Measurements from ENCODE around the gene NAALADL2.

NAALADL2 gene

DNA sequence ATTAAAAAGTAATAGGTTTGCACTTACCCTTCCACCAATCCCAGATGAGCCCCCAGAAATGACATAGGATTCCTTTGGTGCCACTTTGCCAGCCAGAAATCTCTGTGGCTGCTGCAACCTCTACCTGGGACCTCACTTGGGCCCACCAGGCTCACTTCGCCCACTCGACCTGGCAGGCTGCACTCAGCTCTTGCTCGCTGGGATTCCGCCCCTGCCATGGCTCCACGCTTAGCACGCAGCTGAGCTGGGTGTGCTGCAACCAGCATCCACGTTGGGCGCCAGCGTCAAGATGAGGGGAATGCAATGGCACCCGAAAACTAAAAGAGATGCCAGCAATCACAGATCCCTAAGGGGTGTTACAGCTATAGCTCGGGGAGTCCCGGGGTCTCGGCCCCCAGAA, 761.0 kb downstream of the NAALADL2 start:
- no peak for DNase-seq

DNA sequence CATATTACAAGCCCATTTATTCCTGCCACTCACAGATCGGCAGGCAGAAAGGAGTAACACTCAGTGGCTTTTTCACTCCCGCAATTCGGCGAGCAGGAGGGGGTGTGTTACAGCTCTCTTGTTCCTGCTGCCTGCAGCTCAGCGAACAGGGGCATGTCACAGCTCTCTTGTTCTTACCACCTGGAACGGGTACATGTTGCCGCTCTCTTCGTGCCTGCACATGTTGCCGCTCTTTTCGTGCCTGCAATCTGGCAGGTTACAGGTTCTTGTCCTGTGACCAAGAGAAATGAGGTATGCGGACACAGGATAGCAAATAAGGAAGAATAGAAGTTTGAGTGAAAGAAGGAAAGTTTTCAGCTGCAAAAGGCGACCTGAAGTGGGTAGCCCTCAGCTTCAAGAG, 761.4 kb downstream of the NAALADL2 start:
- no peak for DNase-seq

DNA sequence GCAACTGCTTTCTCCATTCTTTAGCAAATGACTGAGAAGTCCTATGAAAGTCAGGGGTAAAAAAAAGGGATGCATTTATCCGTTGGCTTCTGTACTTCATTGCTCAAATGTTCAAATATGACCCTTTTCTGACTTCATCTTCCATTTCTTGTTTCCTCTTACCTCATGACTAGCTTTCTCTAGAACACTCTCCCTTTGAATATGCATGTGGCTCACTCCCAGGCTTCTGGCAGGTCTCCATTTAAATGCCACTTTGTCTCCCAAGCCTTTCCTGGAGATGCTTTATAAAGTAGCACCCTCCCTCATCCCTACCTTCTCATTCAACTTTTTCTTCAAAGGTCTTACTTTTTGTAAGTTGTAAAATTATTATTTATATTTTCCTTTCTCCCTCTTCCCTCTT, 781.8 kb downstream of the NAALADL2 start:
- no peak for DNase-seq

DNA sequence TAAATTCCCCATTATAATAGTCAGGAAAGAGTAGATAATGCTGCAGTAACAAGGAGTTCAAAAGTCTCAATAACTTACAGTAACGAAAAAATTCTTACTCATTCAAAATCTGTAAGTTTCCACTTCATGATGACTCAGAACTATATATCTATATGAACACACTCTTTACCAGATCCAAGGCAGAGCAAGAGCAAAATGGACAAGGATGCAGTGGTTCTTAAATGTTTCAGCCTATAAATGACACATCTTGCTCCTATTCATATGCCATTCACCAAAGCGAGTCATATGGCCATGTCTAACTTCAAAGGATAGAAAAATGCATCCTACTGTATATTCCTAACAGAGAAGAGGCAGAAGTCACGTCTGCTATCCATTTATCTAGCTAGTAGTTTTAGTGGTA, 787.7 kb downstream of the NAALADL2 start:
- DNase-seq: no peak

DNA sequence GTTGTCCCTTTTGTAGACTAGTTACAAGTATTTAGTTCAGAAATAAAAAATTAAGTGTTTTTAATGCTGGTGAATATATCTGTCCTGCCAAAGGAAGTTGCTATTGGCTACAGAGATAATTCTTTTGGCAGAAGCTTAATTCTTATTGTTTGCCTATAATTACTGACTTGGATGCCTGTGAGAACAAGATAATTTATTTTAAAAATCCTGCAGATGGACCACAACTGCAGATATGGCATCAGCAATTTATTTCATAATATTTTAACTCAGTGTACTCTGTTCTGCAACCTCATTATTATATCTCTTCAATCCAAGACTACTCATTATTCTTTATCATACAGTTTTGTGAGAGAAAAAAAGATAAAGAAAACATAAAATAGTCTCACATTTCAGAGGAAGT, 789.8 kb downstream of the NAALADL2 start:
- DNase-seq: no peak

DNA sequence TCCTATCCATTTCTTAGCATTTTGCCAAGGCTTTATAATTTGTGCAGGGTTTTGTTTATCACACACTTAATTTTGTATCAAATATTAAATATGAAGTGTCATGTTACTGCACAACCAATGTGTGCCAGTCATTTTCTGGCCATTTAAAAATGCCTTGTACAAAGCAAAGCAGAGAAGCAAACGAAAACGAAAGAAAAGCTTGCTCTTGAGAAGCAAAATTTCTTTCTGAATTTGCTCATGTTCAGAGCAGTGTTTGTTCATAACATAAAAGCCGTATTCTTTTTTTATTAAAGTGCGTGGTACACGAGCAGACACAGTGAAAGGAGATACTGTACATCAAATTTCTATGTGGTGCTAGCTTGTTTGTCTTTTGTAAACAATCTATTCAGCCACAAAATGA, 792.6 kb downstream of the NAALADL2 start:
- DNase-seq: no peak

DNA sequence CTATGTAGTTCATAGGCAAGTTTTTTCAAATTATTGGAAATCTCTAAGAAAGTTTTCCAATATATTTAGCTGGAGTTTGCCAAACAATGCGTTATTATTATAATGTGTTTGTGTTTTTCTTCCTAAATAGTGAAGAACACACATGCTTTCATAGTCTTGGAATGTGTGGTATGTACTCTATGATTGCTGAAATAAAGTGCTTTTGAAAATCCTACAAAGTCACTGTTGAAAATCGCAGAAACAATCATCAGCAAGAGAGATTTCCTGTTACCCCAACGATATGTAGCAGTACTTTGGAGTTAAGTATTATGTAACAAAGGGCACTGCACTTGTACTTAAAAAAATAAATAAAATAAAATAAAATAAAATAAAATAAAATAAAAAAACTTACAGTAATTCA, 796.2 kb downstream of the NAALADL2 start:
- no peak for DNase-seq

DNA sequence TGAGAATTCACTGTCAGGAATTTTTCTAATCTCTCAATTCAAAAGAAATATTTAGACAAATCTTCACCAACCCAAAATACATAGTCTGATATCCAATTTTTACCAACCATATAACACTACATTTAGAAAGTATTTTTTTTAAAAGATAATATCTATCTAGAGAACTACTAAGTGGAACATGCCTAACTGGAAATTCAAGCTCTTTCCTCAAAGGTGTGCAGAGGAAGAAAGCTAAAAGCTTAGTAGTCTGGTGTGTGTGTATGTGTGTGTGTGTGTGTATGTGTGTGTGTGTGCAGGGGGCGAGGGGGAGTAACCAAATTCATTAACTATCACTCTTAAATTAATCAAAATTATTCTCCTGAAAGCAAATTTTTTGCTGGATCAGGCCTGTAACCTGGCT, 797.3 kb downstream of the NAALADL2 start:
- no peak for DNase-seq

DNA sequence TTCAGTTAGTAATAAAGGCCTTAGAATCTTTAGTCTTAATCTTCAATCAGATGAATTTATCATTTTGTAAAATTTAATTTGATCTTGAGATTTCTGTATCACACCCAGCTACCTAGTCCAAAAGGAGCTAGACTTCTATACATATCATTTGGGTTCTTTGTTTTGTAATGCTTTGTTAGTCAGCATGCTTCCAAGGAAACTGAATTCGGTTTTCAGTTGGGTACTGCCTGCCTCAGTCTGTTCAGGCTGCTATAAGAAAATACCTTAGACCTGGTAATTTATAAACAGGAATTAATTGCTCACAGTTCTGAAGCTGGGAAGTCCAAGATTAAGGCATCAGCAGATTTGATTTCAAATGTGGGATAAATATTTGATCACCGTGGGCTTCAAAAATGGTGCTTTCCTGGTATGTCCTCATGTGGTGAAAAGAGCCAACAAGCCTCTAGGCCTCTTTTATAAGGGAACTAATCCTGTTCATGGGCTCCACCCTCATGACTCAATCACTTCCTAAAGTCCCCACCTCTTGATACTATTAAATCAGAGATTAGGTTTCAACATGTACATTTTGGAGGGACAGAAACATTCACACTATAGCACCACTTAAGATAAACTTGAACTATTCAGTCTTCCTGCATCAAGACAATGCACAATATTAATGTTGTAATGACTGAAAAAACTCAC, 800.7 kb downstream of the NAALADL2 start:
- no peak for DNase-seq

DNA sequence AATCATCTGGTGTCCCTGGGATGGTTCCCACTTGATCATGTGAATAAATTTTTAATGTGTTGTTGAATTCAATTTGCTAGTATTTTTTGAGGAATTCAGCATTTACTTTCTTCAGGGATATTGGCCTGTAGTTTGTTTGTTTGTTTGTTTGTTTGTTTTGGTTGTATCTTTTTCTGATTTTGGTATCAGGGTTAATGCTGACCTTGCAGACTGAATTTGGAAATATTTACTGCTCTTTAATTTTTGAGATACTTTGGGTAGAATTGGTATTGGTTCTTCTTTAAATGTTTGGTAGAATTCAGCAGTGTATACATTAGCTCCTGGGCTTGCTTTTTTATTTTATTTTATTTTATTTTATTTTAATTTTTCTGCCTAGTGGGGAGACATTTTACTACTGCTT, 803.7 kb downstream of the NAALADL2 start:
- no peak for DNase-seq

DNA sequence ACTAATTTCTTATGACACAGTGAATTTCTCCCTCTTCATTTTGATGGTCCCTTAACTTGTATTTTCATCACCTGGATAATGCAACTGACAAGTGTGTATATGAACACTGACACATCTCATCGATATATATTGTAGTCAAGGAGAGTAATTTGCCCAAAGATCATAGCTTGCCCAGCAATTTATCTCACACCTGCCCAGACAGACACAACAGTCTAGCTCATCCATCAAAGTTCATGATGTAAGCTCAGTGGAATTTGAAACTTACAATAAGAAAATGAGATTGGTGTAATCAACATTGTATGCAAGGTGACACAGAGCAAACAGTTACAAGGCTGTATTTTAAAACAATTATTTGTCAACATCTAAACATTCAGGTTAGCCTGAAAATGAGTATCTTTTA, 805.8 kb downstream of the NAALADL2 start:
- no peak for DNase-seq

DNA sequence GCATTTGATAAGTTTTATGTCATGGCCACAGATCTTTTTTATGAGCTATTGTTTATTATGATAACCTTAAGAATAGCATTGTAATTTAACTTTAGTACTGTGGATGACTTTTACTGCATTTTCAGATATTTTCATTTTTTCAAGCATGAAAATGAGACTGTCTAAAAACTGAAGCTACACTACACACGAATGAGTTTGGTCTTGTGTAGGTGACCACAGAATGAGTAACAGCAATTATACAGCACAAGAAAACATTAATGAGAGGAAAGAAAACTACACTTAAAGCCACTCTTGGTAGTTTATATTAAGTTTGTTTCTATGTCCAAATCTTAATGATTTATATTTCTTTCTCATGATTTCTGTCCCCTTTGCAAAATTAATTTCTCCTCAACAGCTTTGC, 809.2 kb downstream of the NAALADL2 start:
- no peak for DNase-seq

DNA sequence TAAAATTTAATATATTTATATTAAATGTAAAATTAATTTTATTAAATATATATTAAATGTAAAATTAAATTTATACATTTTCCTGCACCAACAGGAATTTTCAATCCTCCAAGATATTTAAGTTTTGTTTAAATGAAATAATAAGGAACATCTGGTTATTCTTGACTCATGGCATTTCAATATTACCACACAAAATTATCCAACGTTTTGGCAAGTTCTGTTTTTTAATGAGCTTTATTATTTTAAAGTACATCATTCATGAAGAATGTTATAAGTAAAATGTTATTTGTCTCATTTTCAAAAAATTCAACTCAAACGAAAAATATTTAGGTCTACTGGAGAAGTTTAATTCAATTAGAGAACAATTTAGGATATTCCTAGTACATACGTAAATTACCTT, 811.4 kb downstream of the NAALADL2 start:
- DNase-seq: no peak

DNA sequence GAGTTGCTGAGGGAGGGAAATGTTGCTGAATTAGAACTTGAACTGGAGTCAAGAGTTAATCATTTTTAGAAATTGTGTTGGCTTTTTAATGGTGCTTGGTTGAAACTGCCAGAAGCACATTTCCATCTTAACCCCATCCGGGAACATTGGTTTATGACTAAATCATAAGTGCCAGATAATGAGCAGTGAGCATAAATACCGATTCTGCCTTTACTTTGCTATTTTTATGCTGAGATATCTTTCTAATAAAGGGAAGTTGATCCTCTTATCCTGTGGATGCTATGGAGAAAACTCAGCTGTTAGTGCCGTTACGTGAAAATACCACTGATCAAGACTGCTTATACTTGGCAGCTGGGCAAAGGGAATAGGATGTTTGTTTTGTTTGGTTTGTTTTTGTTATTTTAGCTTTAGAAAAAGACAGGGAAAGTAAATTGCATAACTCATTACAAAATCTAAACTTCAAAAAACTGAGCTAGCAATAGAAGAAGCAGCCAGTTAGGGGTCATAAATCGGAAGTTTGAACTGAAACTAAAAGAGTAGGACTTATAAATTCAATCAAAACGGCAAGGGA, 813.1 kb downstream of the NAALADL2 start:
- DNase-seq: no peak

DNA sequence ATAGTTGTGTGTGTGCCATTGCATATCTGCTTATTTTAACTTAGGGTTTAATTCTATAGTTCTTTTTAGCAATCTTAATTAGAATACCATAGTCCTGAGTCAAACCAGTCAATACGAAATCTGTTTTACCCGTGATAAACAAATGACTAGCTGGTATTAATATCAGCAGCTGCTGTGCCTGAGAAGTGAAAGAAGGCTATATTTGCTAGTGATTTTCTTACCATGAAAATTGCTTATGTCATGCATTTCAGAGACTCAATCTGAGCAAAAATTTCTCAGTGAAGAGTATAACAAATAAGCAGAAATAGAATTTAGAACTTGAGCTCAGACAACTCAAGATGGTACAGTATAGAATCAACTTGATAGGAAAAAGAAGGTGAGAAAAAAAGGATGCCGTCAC, 820.4 kb downstream of the NAALADL2 start:
- no peak for DNase-seq

DNA sequence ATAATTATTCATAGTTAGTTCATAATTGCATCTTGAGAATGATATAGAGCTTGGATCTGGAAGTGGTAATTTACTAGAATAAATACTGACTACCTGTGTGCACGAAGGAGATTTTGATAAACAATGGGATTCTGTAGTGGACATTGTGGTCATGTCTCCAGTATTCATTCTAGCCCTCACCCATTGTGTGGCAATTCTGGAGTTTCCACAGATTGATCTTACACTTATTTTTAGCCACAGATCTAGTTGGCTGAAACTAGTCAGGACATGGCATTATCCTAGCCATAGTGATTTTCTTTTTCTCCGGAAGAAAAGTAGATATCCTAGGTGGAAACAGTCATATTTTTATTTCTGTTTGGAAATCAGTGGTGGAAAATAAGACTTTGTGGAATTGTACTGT, 833.1 kb downstream of the NAALADL2 start:
- DNase-seq: no peak

DNA sequence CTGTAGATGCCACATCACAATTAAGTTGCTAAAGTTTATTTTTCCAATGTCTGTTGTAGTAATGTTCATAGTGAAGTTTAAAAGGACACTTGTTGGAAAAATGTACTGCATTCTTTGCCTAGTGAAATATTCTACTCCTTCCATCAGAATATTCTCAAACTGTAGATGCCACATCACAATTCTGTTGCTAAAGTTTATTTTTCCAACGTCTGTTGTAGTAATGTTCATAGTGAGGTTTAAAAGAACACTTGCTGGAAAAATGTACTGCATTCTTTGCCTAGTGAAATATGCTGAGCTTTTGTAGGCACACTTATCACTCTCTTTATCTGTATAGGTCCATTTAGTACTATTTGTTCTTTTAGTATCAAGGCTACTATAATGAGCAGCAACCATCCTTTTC, 836.1 kb downstream of the NAALADL2 start:
- no peak for DNase-seq

DNA sequence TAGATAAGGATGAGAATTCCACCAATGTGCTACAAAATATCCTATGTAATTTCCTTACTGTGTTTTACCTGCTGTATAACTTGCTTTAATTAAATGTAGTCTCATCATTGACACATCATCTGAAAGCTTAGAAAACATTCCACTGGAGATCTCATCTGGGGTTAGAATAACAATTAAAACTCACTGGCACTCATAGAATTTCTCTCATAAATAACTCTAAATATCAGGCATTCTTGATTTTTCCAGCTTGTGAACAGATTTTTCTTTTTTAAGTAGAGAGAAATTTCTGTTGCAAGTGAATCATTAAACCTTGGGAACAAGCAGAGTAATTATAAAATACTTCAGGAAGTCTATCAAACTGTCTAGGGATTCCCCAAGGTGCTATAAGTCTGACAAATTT, 843.8 kb downstream of the NAALADL2 start:
- no peak for DNase-seq

DNA sequence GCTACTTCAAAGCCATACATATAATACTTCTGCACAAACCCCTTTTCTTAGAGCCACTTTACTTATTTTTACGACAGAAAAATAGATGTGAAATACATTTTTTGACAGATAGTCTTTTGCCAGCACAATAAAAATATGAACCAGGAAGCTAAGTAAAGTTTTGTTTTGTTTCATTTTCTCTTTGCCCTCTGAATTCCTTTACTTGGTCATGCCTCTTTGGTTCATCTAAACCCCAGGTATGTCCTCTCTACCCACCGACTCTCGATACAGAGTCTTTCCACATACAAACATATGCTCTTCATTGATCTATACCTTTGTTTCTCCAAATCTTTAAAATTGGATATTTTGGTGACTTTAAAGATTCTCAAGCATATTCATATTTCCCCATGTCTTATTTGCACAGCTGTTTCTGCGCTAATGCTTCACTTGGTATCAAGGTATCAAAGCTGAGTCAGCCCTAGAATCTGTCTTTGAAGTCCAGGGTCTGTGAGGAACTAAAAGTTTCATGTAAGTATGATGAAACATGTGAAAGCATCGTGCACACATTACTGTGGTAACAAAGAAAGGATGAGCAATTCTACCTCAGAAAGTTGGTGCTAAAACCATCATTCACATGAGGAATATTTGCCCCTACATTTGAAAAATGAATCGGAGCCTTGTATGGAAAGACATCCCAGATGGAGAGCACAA, 845.4 kb downstream of the NAALADL2 start:
- DNase-seq: no peak

DNA sequence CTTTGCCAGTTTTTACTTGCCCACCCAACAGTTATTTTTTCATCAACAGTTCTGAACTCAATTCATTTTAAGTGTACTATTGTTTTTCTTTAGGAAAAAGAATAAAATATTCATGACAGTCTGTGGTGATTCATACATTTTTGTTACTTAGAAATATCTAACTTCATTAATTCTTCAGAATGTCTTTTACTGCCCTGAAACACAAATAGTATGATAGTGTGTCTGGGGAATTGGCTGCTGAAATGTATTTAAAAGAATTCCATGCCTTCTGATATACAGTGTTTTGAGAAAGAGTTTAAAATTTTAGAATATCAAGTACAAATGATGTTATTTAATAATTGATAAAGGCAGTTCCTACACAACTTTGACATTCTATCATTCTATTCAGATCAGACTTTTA, 854.1 kb downstream of the NAALADL2 start:
- DNase-seq: no peak

DNA sequence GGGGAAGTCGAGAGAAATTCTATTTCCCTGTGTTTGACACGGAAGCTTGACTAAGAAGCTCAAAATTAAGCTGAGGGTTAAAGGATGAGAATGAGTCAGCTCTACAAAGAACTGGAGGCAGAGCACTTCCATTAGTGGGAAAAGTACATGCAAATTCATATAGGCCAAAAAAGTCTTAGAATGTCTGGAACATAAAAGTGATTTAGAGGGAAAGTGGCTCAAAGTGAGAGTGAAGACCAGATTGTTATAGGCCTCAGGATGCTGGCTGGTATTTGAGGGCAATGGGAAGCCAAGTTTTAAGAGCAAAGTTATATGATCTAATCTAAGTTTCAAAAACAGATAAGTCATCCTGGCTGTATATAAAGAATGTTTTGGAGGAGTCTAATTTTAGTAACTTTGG, 857.3 kb downstream of the NAALADL2 start:
- DNase-seq: no peak

DNA sequence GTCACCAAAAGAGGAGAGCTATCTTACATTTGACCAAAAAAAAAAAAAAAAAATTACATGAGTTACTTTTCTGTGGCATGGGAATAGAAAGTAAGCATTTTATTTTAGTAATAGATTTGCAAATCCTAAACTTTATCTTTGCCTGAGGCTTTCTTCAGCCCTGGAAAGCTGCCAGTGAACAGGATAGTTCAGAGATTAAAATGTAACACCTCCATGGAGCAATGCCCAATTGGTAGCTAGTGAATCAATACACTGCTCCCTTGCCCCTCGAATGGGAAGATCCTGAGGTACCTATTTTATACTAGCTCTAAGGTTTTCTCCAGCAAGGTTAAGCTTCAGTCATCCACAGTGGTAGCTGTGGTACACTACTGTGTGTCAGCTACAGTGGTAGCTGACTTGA, 867.1 kb downstream of the NAALADL2 start:
- DNase-seq: no peak

DNA sequence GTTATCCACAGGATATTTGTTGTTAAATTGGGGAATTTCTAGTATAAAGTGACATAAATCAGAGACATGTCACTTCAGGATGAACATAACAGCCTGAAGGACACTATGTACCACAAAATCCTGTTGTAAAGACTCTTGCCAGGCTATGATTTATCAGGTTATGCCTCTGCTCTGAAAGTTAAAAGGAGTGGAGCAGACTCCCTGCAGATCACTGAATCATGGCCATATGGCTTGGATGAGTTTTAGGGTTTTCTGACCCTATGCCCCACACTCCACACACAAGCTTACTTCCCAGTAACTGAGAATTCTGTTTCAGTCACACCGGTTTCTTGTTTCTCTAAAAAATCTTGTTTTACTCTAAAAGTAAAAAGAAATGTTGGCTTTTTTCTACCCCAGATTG, 869.4 kb downstream of the NAALADL2 start:
- no peak for DNase-seq

DNA sequence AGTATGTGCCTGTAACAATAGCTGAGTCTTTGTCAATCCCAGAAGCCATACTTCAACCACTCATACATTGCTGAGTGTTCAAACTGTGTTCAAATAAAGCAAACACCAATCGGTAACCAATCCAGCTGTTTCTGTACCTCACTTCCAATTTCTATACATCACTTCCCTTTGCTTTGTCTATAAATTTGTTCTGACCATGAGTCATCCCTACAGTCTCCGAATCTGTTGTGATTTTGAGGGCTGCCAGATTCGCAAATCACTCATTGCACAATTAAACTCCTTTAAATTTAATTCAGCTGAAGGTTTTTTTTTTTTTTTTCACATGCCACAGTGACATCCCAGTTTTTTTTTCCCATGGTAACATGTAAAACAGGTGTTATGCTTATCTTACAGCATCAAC, 870.3 kb downstream of the NAALADL2 start:
- DNase-seq: no peak

DNA sequence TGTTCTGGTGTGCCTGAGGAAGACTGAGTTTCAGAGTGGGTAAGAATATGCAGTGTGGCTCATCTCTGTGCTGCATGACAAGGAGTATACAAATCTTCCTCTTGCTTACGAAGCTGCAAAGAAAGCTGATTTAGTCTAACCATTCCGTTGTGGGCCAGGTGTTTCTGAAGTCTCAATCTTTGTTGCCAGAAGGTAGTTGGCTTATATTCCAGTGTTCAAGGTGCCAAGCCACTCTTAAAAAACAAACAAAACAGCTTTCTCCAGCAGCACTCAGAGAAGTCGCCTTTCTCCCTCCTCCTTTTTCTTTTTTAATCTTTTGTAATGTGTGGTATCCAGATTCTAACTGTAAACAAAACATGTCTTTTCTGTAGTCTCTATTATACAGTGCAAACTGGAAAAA, 872.4 kb downstream of the NAALADL2 start:
- DNase-seq: no peak
